ENCODE data around the gene MYCL. TPM values are rescaled to one million over a fixed set of nuclear protein-coding genes. Genes with fewer than 3 reads are reported as not detected.

MYCL gene
- total and polyA plus RNA-seq, 2 of the 4 experiments (the other 2 are of a cell fraction): 0.72 to 0.87 TPM

- Histone ChIP-seq H2AK9ac (replicated peaks; ENCODE audit: low read depth, low read length, poor library complexity) (no peak overlapping the region), H3K36me3 (ENCODE audit: control insufficient read depth, insufficient read depth, low read length) (no peaks in the 10 kb centered on the region), H2BK5ac (ENCODE audit: low read depth, low read length, poor library complexity, severe bottlenecking) (no peak overlapping the region), H3K4me2 (ENCODE audit: low read depth, low read length) (no peak overlapping the region), H3K9me3 (ENCODE audit: control insufficient read depth, insufficient read depth, low read length) (no peaks in the 10 kb centered on the region; the same call in 1 of the 2 replicates), H3K4ac (ENCODE audit: low read depth, low read length) (no peak overlapping the region), H3K14ac (replicated peaks; ENCODE audit: low read depth, low read length) (no peak overlapping the region), H4K20me1 (ENCODE audit: insufficient read depth, low read length) (no peaks in the 10 kb centered on the region), H3K4me3 (ENCODE audit: insufficient read depth, low read depth, low read length) (no peak overlapping the region), H3K23ac (ENCODE audit: low read depth, low read length) (no peak overlapping the region), H3K18ac (ENCODE audit: low read depth, low read length) (no peak overlapping the region), H2BK120ac (ENCODE audit: low read depth, low read length) (no peak overlapping the region), H2AFZ (replicated peaks; ENCODE audit: low read length, poor library complexity) (no peak overlapping the region), H4K8ac (ENCODE audit: low read depth in 2 of 2, low read length in 2 of 2) (no peak overlapping the region), H3K56ac (ENCODE audit: extremely low read depth, insufficient read depth, low read length) (no peak overlapping the region), H3K27me3 (ENCODE audit: control insufficient read depth, insufficient read depth, low read length) (peaks cover 33% of the 10 kb centered on the region), H4K5ac (ENCODE audit: low read depth, low read length) (no peak overlapping the region), H3K27ac (ENCODE audit: insufficient read depth, low read length) (no peak overlapping the region), H3K79me1 (ENCODE audit: low read depth in 1 of 2, low read length in 2 of 2) (no peaks in the 10 kb centered on the region), H2BK20ac (ENCODE audit: low read depth, low read length) (no peak overlapping the region), H2AK5ac (ENCODE audit: low read depth, low read length) (no peak overlapping the region), H4K91ac (ENCODE audit: insufficient read depth, low read depth, low read length) (no peak overlapping the region), H3K9me1 (ENCODE audit: insufficient read depth, low read length) (no peaks in the 10 kb centered on the region), H3K4me1 (ENCODE audit: control insufficient read depth, insufficient read depth, low read length) (no peaks in the 10 kb centered on the region), H2BK15ac (ENCODE audit: low read depth, low read length) (no peak overlapping the region), H3K9ac (ENCODE audit: low read depth, low read length) (no peak overlapping the region)
- dilution Hi-C loops (cut with HindIII; ENCODE audit: low sequenced_read_pairs, unreplicated experiment): no loop called here
- intact Hi-C loops (cut with micrococcal nuclease): no loop called here
- in situ Hi-C loops (cut with MboI; ENCODE audit: low sequenced_read_pairs): no loop called here
- ChIA-PET POLR2A (ENCODE audit: unreplicated experiment) (no interaction called here), CTCF (no interaction called here)
- TF ChIP-seq MAZ (IDR thresholded peaks at IDR 0.05; ENCODE audit: borderline replicate concordance, low read depth, low read length) (no peak), CEBPB (IDR thresholded peaks at IDR 0.05; ENCODE audit: low read depth, low read length) (no peak), FOS (IDR thresholded peaks at IDR 0.05; ENCODE audit: low read depth, low read length) (no peak), CHD1 (IDR thresholded peaks at IDR 0.05; ENCODE audit: low read depth, low read length) (no peak), SMC3 (IDR thresholded peaks at IDR 0.05; ENCODE audit: low read depth, low read length) (no peak), USF2 (IDR thresholded peaks at IDR 0.05; ENCODE audit: low read depth, low read length) (no peak), ELK1 (IDR thresholded peaks at IDR 0.05; ENCODE audit: borderline replicate concordance, low read depth, low read length) (no peak), POLR2A (IDR thresholded peaks at IDR 0.05; ENCODE audit: low read depth, low read length) (no peak), CTCF (conservative IDR thresholded peaks at IDR 0.05; ENCODE audit: low read depth, low read length) (no peak), BHLHE40 (IDR thresholded peaks at IDR 0.05; ENCODE audit: low read depth, low read length) (no peak), RCOR1 (IDR thresholded peaks at IDR 0.05; ENCODE audit: insufficient replicate concordance, low read length) (no peak), RAD21 (IDR thresholded peaks at IDR 0.05; ENCODE audit: low read length) (no peak), RFX5 (IDR thresholded peaks at IDR 0.05; ENCODE audit: low read depth, low read length) (no peak), MXI1 (IDR thresholded peaks at IDR 0.05; ENCODE audit: borderline replicate concordance, low read depth, low read length) (no peak), NFE2L2 (IDR thresholded peaks at IDR 0.05; ENCODE audit: low read depth, low read length) (no peak), MAFK (IDR thresholded peaks at IDR 0.05; ENCODE audit: low read depth, low read length) (no peak)
- ATAC-seq (ENCODE audit: low read depth) (no peak), DNase-seq (no peak)
- no CpG with 5 or more reads among the region's 4 CpGs for WGBS, 2 experiments (ENCODE audit: extremely low coverage in 2 of 2, insufficient read length in 1 of 2)
- no TSS peak for BruUV-seq (replicated peaks)
These were observed 45.5 kb upstream of the MYCL start for GRCh38 chr1:39947260-39947659.

All from IMR-90 (cell line).